Activated gamma-delta T cell (primary cell): ENCODE data around the gene RAD51B.

ENCODE experiments used
- DNase-seq: peaks from one replicate; lab custom pipeline; 2025; lab: John Stamatoyannopoulos, UW

RAD51B gene

DNA sequence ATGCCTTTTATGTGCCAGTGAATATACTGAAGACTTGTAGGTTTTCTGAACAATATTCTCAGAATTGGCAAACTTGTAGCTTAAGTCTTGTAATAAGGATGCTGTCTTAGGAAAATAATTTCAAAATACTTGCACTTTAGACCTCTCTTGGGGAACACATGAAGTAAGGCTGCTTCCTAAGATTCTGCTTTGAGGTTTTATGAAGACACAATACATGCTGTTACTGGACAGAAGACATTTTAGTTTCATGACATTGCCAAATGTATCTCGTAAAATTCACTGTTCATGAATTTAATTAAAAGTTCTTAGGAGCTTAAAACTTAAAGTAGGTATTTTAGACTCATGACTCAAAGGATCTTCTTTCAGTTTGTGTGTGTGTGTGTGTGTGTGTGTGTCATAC is 80.7 kb downstream of the RAD51B start:
- DNase-seq, result no peak

DNA sequence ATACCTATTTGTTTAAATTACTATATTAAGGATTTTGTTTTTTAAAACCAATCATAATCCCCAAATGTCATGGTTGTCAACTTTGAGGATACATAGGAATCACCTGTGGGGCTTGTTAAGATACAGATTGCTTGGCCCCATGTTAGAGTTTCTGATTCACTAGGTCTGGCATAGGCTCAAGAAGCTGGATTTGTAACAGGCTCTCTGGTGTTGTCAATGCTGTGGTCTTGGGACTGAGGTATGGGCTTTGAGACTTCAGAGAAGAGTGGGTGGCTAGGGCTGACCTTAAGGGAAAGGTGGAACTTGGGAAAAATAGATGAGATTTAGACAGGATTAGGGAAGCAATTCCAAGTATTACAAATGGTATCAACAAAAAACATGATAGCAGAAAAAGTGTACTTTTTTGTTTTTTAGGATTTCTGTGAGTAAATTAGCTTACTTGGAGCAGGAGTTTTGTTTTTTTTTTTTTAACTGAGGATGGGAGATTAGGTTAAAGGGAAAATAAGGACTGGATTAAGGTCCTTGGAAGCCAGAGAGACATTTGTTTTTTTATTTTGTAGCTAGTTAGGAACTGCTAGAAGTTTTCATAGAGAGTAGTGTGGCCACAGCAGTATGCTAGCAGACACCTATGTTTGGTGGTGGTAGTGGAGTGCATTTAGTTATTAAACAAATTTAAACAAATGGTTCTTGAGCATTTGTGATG is 88.6 kb downstream of the RAD51B start:
- DNase-seq, result no peak

GRCh38 chr14:67911562-67911961 is 92.0 kb downstream of the RAD51B start:
- no peak for DNase-seq

DNA sequence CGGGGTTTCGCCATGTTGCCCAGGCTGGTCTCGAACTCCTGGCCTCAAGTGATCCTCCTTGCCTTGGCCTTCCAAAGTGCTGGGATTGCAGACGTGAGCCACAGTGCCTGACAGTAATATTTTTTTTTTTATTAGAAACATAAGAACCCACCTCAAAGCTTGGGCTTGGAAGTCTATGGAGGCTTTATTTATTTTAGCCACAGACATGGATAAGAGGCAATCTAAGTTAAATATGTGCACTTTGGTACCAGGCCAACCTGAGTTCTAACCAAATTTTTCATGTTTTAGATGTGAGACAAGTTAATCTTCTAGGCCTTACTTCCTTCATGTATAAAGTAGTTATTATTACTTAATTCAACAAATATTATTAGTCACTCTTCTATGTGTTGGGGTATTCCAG is 96.9 kb downstream of the RAD51B start:
- DNase-seq, result no peak

DNA sequence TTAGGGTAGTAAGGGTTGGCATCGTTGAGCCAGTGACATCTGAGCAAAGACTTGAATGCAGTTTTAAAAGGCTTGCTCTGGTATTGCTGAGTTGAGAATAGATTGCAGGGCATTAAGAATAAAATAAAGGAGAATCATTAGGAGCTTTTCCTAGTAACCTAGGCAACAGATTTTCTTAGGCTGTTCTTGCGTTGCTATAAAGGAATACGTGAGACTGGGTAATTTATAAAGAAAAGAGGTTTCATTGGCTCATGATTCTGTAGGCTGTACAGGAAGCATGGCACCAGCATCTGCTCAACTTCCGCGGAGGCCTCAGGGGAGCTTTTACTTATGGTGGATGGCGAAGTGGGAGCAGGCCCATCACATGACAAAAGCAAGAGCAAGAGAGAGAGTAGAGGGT is 97.4 kb downstream of the RAD51B start:
- no peak for DNase-seq

GRCh38 chr14:67918838-67919237 is 99.3 kb downstream of the RAD51B start:
- no peak for DNase-seq

GRCh38 chr14:67919259-67920032 is 99.9 kb downstream of the RAD51B start:
- DNase-seq, result no peak

- no peak for DNase-seq
These were observed 107.2 kb downstream of the RAD51B start for GRCh38 chr14:67926821-67927220.

DNA sequence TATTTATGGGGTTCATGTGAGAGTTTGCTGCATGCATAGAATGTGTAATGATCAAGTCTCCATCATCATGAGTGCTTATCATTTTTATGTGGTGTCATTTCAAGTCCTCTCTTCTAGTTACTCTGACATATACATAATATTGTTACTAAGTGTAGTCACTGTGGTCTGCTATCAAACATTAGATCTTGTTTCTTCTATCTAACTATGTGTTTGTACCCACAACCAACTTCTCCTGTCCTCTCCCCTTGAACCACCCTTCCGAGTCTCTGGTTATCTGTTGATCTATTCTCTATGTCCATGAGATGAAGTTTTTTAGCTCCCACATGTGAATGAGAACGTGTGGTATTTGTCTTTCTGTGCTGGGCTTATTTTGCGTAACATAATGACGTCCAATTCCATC is 107.7 kb downstream of the RAD51B start:
- no peak for DNase-seq

DNA sequence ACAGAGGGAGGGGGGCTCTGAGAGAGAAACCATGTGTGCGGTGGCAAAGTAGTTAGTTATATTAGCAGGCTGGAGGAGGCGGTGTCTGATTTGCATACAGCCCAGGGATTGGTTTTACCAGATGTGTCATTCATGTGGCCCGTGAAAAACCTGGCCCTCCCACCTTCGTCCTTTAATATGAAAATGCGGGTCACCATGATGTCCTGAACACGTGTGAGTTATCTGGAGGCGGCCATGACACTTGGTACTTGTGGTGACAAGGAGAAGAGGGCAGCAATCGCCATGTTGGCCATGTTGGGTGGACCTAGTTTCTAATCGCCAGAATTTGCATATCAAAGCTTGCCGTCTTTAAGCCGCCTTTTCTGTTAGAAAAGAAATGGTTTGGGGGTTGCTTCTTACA is 108.8 kb downstream of the RAD51B start:
- no peak for DNase-seq

DNA sequence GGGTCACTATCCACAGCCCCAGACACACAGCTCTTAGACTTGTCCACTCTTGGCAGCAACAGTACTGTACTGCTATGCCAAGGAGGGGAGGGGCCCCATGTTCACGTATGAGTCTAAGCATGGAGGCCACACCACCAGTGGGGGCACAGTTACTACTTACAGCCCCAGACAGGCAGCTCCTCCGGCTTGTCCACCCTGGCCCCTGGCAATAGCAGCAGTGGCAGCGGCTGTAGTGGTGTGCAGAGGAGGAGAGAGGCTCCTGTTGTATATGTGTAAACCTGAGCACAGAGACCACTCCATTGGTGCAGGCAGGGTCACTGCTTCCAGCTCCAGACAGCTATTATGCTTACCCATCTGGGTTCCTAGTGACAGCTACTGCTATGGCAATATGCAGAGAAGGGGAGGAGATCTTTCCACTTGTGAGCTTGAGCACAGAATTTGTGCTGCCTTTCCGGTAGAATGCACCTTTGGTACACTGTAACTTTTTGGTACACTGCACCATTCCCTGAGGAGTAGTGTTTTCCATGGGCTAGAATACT is 113.2 kb downstream of the RAD51B start:
- no peak for DNase-seq

DNA sequence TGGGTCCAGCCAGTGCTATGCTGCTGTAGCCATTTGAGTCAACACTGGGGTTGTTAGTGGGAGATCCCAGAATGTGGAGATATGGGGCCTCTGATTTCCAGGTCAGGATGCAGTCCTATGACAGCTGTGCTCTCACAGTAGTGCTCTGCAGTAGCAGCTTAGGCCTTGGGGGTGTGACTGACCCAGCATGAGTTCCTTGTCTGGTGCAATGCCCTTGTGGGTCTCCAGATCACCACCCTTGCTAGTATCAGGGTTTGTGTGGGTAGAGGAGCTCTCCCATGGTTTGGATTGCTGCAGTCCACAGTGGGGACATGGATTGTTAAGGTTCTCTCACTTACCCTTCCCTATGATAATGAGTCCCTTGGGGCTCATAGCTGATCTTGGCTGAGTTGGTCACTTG is 113.7 kb downstream of the RAD51B start:
- no peak for DNase-seq

- DNase-seq, result no peak
These were observed 114.5 kb downstream of the RAD51B start for GRCh38 chr14:67934087-67934486.

DNA sequence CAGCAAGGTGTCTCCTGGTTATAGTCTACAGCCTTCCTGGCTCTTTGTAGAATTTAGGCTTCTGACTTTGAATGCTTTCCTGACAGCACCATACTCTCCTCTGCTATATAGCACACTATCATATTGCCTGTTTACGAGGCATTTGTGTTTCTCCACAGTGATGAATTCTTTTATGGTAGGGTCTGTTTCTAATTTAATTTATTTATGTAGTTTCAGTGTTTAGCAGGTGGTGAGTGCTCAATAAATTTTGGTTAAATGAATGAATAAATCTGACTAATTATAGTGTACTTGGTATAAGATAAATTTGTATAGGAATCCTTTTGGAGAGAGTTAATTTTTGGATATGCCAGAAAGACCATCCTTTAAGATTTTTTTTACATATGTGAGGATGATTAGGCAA is 115.3 kb downstream of the RAD51B start:
- no peak for DNase-seq

DNA sequence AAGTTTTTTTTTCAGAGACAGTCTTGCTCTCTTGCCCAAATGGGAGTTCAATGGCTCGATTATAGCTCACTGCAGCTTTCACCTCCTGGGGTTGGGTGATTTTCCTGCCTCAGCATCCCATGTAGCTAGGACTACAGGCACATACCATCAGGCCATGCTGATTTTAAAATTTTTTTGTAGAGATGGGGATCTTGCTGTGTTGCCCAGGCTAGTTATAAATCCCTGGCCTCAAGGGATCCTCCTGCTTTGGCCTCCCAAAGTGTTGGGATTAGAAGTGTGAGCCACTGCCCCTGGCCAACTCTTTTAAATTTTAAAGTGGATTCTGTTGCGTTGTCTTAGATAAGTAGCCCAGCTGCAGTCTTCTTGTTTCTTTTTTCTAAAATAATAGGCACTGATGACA is 115.8 kb downstream of the RAD51B start:
- DNase-seq, result no peak

DNA sequence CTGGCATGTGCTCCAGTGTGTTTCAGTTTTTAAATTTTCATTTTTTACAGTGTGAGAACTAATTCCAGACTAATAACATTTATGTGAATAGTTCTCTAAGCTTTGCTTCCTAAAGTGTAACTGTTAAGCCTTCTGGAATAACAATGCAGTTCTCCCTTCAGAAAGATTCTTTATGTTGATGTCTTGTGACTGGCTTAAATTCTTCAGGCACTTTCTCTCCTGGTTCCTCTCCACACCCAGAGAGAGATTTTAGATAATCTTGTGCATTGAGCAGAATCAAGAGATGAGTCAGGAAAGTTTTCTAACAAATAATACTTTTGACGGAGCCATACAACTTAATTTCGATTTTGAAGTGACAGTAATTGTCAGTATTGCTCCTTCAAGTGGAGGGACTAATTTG is 118.5 kb downstream of the RAD51B start:
- no peak for DNase-seq

DNA sequence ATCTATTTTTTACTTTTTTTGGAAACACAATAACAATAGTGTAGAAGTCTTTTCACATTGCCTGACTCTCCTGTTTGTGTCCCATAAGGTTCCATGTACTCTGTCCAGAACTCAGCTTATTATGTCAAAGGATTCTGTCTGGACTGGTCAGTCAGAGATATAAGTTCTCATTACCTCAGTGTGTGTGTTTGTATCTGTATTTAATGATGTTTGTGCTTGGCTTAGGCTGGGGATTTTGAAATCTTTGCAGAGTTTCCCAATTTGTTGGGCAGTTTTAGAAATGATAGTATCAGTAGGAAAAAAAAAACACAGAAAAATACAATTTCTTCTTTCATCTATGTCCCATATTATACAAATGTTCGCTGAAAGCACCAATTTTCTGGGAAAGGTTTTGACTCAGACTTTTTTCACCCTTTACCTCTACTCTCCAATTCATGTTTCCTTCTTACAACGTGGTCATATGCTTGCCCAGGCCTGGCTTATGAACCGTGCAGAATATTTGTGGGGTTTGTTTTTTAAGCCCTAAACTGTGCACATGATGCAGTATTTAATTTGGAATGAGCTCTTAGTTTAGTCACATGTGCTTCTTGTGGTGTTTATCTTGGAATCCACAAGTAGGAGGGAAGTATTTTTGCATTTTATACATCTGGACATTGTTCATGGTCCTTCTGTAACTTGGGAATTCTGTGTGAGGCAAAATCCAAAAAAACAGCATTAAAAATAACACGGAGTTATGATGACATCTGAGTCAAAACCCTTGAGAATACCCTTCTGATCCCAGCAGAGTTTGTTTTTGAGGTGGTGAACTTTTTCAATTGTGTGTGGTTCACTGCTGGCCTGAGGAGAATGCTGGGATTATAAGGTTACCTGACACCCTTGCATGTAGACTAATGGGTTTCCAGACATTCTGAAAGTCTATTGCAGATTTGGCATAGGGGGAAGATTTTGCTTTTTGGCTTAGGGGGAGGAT is 121.2 kb downstream of the RAD51B start:
- no peak for DNase-seq

DNA sequence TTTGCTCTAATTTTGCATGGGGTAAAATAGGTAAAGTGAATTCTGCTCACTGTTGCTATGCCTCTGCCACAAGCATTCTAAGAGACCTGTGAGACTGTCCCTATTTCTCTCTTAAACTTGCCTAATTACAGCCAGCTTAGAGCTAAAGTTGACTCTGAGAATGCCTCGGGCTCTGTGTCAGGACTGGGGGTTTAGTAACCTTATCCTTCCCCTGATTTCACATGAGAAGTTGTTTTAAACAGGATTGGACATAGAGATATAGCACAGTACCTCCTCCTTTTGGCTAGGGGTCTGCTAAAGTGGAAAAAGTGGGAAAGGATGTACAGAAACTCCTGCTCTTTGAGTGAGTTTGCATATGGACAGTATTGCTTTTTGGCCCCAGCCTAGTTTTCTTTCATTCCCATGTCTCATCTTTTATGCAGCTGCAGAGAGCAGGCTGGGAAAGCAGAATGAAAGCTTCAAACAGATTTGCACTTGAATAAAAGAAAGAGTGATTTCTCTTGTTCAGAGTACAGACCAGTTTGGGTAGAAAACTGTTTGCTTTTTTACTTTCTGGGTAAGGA is 122.0 kb downstream of the RAD51B start:
- DNase-seq, result no peak

DNA sequence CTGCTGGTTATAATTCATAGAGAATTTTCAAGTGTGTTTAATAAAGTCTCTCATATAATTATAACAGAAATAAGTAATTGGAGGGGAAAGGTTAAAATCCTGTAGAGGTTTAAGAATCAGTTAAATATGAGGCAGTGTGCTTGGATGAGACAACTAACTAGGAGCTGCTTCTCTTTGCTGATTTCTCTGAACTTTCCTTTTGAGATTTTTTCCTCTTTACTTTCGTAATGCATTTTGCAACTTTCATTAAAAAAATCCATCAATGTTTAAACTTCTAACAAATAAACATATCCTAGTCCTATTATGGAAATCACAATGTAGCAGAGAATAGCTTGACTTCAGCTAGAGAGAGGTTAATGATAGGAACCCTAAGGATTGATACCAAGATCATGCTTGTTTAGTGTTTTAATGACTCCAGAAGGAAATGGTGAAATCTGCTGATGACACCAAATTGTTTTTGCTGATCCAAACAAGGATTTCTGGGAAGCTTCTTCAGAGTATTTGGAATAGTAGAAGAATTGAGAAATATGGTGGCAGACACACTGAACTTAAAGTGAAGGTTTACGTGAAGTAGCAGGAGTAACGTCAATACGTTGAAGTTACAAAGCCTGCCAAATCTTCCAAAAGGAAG is 122.6 kb downstream of the RAD51B start:
- DNase-seq, result no peak

DNA sequence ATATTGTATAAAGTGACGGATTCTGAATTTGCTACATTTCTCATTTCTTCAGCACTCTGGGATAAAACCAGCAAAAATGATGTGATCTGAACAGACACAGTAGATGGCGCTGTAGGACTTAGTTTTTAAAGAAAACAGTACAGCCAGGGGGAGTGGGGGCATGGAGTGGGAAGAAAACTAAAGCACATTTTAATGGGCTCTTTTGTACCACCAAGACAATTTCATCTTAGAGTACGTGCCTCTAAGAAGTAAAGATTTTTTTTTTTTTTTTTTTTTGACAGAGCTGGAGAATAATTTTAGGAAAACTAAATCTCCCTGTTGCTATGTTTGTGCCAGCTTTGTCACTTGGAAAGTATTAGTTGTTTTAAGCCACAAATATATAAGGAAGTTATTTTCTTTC is 124.4 kb downstream of the RAD51B start:
- no peak for DNase-seq

DNA sequence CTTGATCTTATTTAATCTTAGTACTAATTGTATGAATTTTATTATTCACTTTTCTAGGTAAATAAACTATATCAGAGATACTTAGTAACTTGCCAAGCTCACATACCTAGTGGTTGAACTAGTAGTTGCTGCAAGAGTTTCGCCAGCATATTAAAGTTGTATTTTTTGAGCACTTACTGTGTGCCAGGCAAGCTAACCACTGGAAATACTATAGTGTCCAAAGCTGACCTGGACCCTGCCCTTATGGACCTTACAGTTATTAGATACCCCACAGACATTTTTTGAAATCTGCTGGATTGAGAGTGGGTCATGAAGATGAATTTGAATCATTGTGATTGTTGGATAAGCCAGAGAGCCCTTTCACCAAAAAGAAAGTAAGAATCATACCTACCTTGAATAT is 125.0 kb downstream of the RAD51B start:
- DNase-seq, result no peak
